Bronchial epithelial cell (primary cell): ENCODE results near the gene CRELD1. TPM values are rescaled to one million over a fixed set of nuclear protein-coding genes. Genes with fewer than 3 reads are reported as not detected.
A peak's percentile ranks its signal among the peaks of the same experiment; 100 is the strongest.

Experiments used
- DNase-seq: peaks from one replicate; pipeline ENCODE4 v3.0.0-alpha.2; 2010; ENCODE audit warnings: low read depth
- FAIRE-seq: peaks from 2 replicates; lab custom pipeline; 2011; peaks lifted over from hg19 to GRCh38; lab: Jason Lieb, UNC
- H3K27me3 ChIP-seq: 2 replicates; pipeline ENCODE4 v1.5.1; 2011; ENCODE audit warnings: low read length; ENCODE audit not compliant: control insufficient read depth, insufficient read depth
- H3K36me3 ChIP-seq: 2 replicates; pipeline ENCODE4 v1.5.1; 2011; ENCODE audit warnings: low read length; ENCODE audit not compliant: control insufficient read depth, insufficient read depth
- H3K4me3 ChIP-seq: 2 replicates; pipeline ENCODE4 v1.5.1; 2011; ENCODE audit warnings: mild to moderate bottlenecking, low read depth, low read length, control low read depth
- CTCF ChIP-seq: IDR thresholded peaks from 2 replicates; pipeline ENCODE4 v1.5.1; 2011; ENCODE audit warnings: mild to moderate bottlenecking, moderate library complexity, low read length, control low read depth, inconsistent platforms; ENCODE audit not compliant: insufficient read depth, severe bottlenecking
- total RNA-seq: library from RNA; depleted of rRNA; stranded (reverse); fragments of >200 nt; gene quantifications from 2 replicates; pipeline ENCODE4 v1.2.1, GENCODE V29; 2014

CRELD1 gene
- total RNA-seq, 1 donor from 2014 or later = 35.8 TPM

DNA sequence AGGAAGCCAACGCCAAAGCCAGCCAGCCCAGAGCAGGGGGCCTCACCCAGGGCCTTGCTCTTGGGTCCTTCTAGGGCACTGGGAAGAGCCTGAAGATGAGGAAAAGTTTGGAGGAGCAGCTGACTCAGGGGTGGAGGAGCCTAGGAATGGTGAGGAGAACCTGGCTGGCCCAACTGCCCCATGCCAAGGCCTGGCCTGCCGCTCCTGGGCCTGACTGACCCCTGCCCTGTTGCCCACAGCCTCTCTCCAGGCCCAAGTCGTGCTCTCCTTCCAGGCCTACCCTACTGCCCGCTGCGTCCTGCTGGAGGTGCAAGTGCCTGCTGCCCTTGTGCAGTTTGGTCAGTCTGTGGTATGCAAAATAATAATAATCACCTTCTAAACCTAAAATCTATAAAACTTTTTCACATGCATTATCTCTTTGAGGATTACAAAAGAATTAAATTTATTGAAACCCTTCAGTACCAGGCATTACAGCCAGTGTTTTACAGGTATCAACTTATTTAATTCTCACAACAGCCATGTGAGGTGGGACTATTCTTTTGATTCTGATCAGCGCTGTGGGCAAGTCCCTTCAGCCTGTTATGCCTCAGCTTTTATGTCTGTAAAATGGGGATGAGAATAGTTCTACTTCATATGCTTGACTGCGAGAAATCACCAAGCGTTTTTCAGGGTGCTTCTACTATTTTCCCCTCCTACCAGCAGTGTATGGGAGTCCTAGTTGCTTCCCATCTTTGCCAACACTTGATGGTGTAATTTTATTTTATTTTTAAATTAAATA lies 15.2 kb upstream of the CRELD1 start:
- DNase-seq = no peak
- Histone ChIP-seq H3K27me3 (no peaks in the 10 kb centered on the region), H3K36me3 (peaks cover 4% of the 10 kb centered on the region), H3K4me3 (no peak overlapping the region)
- FAIRE-seq = no peak
- TF ChIP-seq CTCF = no peak

DNA sequence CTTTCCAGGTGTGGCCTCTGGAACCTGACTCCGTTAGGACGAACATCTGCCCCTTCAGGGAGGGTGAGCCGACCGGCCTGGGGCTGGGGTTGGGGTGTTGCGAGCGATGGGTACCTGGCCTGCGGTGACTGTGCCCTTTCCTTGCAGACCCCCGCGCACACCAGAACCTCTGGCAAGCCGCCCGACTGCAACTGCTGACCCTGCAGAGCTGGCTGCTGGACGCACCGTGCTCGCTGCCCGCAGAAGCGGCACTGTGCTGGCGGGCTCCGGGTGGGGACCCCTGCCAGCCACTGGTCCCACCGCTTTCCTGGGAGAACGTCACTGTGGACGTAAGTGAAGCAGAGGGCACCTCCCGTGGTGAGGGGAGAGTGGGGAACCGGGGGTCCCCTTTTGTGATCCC lies 5.5 kb upstream of the CRELD1 start:
- no peak for TF ChIP-seq CTCF
- peaks cover 3% of the 10 kb centered on the region for H3K36me3 ChIP-seq
- no peaks in the 10 kb centered on the region for H3K27me3 ChIP-seq
- DNase-seq = no peak
- no peak overlapping the region for H3K4me3 ChIP-seq
- no peak for FAIRE-seq

DNA sequence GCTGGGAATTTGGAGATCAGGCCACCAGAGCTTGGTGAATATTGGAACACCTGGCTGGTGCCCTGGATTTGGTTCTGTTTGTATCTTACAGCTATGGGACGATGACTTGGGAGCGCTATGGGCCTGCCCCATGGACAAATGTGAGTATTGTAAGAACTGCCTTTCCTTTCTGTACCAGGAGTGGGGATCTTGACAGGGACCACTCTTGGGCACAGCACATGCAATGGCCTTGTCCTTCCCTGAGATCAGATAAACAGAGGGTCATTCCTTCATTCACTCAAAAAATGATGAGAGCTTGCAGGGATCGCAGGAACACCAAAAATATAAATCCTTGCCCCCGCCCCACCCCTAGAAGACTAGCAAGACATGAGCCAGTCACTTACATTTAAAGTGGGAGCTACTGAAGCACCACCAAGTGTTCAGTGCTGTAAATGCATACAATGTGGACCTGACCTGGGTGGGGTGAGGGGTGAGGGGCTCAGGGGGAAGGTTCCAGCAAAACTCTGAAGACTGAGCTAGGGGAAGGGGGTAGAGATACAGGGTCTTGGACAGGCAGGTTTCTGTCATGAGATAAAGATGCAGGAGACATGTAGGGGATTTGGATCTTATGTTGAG lies 2.7 kb upstream of the CRELD1 start:
- Histone ChIP-seq H3K4me3 (no peak overlapping the region), H3K27me3 (no peaks in the 10 kb centered on the region), H3K36me3 (peaks cover 3% of the 10 kb centered on the region)
- no peak for FAIRE-seq
- no peak for TF ChIP-seq CTCF
- DNase-seq = no peak

GRCh38 chr3:9932535-9932842 lies 1.1 kb upstream of the CRELD1 start:
- Histone ChIP-seq H3K4me3 (peak overlapping the region; percentile 75), H3K27me3 (no peaks in the 10 kb centered on the region), H3K36me3 (peaks cover 6% of the 10 kb centered on the region)
- FAIRE-seq (no peak), DNase-seq (no peak)
- no peak for TF ChIP-seq CTCF

DNA sequence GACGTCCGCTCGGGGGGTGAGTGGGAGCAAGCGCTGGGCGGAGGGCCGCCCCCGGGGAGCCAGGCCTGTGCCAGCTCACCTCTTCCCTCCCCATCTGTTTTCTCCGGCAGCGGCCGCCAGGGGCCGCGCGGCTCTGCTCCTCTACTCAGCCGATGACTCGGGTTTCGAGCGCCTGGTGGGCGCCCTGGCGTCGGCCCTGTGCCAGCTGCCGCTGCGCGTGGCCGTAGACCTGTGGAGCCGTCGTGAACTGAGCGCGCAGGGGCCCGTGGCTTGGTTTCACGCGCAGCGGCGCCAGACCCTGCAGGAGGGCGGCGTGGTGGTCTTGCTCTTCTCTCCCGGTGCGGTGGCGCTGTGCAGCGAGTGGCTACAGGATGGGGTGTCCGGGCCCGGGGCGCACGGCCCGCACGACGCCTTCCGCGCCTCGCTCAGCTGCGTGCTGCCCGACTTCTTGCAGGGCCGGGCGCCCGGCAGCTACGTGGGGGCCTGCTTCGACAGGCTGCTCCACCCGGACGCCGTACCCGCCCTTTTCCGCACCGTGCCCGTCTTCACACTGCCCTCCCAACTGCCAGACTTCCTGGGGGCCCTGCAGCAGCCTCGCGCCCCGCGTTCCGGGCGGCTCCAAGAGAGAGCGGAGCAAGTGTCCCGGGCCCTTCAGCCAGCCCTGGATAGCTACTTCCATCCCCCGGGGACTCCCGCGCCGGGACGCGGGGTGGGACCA lies 632 bp upstream of the CRELD1 start:
- Histone ChIP-seq H3K4me3 (peak overlapping the region; percentile 75), H3K27me3 (no peaks in the 10 kb centered on the region), H3K36me3 (peaks cover 7% of the 10 kb centered on the region)
- FAIRE-seq (no peak), DNase-seq (peak; percentile 52)
- peak; percentile 93 for TF ChIP-seq CTCF
